HEK293T (cell line): ENCODE results near the gene GFRA1.

ENCODE experiments used
- CTCF ChIA-PET: fragments of 350-600 bp; formaldehyde crosslinking; extraction: SDS; loops from one replicate; lab custom pipeline; 2021; ENCODE audit warnings: antibody characterized with exemption, inconsistent platforms; lab: Yijun Ruan, JAX
- POLR2A ChIA-PET: fragments of 350-600 bp; formaldehyde crosslinking; extraction: SDS; loops from one replicate; lab custom pipeline; 2020; ENCODE audit warnings: antibody characterized with exemption, inconsistent platforms; lab: Yijun Ruan, JAX
- DNase-seq: peaks from one replicate; pipeline ENCODE4 v3.0.0; 2012; ENCODE audit warnings: mixed read lengths; ENCODE audit errors: extremely low spot score
- ARNT ChIP-seq: fragments of 450-650 bp; IDR thresholded peaks from 2 replicates; pipeline ENCODE4 v1.6.1; 2017; ENCODE audit warnings: mild to moderate bottlenecking
- BHLHE40 ChIP-seq: fragments of 450-650 bp; IDR thresholded peaks from 2 replicates; pipeline ENCODE4 v1.6.1; 2016; ENCODE audit warnings: mild to moderate bottlenecking, moderate library complexity, borderline replicate concordance
- CTBP1 ChIP-seq: fragments of 450-650 bp; IDR thresholded peaks from 2 replicates; pipeline ENCODE4 v1.6.1; 2016; ENCODE audit warnings: borderline replicate concordance
- ELF4 ChIP-seq: fragments of 450-650 bp; IDR thresholded peaks from 2 replicates; pipeline ENCODE4 v1.6.1; 2017; ENCODE audit warnings: antibody characterized with exemption
- FOXA1 ChIP-seq: fragments of 450-650 bp; IDR thresholded peaks from 2 replicates; pipeline ENCODE4 v1.6.1; 2016; ENCODE audit warnings: mild to moderate bottlenecking
- FOXK2 ChIP-seq: fragments of 450-650 bp; IDR thresholded peaks from 2 replicates; pipeline ENCODE4 v1.6.1; 2016; ENCODE audit warnings: mild to moderate bottlenecking
- FOXM1 ChIP-seq: fragments of 450-650 bp; IDR thresholded peaks from 2 replicates; pipeline ENCODE4 v1.6.1; 2017; ENCODE audit warnings: mild to moderate bottlenecking, borderline replicate concordance
- HDGF ChIP-seq: fragments of 450-650 bp; IDR thresholded peaks from 2 replicates; pipeline ENCODE4 v1.6.1; 2017; ENCODE audit warnings: antibody characterized with exemption, borderline replicate concordance
- L3MBTL2 ChIP-seq: fragments of 450-650 bp; conservative IDR thresholded peaks from 2 replicates; pipeline ENCODE4 v1.6.1; 2016; ENCODE audit warnings: mild to moderate bottlenecking
- LEF1 ChIP-seq: fragments of 450-650 bp; IDR thresholded peaks from 2 replicates; pipeline ENCODE4 v1.6.1; 2017; ENCODE audit warnings: mild to moderate bottlenecking, borderline replicate concordance
- NFRKB ChIP-seq: fragments of 450-650 bp; IDR thresholded peaks from 2 replicates; pipeline ENCODE4 v1.6.1; 2016; ENCODE audit warnings: mild to moderate bottlenecking, moderate library complexity
- SP1 ChIP-seq: fragments of 450-650 bp; IDR thresholded peaks from 2 replicates; pipeline ENCODE4 v1.6.1; 2017
- SUZ12 ChIP-seq: fragments of 450-650 bp; IDR thresholded peaks from 2 replicates; pipeline ENCODE4 v1.6.1; 2016; ENCODE audit warnings: mild to moderate bottlenecking
- TARDBP ChIP-seq: fragments of 450-650 bp; IDR thresholded peaks from 2 replicates; pipeline ENCODE4 v1.6.1; 2016
- ZNF384 ChIP-seq: fragments of 450-650 bp; IDR thresholded peaks from 2 replicates; pipeline ENCODE4 v1.6.1; 2016
- TF ChIP-seq, protein P1 (sequence below): fragments of 450-650 bp; IDR thresholded peaks from 2 replicates; pipeline ENCODE4 v1.6.1; 2016

GFRA1 gene

DNA sequence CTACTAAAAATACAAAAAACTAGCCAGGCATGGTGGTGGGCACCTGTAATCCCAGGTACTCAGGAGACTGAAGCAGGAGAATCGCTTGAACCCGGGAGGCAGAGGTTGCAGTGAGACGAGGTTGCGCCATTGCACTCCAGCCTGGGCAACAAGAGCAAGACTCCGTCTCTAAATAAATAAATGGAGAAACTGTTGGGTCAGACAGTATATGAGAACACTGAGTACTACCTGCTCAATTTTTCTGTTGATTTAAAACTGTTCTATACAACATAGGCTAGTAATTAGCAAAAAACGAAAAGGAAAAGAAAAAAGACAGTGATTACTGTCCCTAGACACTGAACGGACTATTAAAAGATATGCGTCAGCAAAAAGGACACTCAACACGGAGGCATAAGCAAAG lies 26.7 kb downstream of the GFRA1 start:
- TF ChIP-seq LEF1 (no peak), L3MBTL2 (no peak), ZNF384 (no peak), NFRKB (no peak), CTBP1 (no peak), FOXK2 (no peak), SUZ12 (no peak), FOXA1 (no peak), ARNT (no peak), HDGF (no peak), SP1 (no peak), FOXM1 (no peak), ELF4 (no peak), BHLHE40 (no peak), TARDBP (no peak)
- TF ChIP-seq, protein P1, sequence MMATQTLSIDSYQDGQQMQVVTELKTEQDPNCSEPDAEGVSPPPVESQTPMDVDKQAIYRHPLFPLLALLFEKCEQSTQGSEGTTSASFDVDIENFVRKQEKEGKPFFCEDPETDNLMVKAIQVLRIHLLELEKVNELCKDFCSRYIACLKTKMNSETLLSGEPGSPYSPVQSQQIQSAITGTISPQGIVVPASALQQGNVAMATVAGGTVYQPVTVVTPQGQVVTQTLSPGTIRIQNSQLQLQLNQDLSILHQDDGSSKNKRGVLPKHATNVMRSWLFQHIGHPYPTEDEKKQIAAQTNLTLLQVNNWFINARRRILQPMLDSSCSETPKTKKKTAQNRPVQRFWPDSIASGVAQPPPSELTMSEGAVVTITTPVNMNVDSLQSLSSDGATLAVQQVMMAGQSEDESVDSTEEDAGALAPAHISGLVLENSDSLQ = no peak
- no peak for DNase-seq
- ChIA-PET POLR2A (no interaction called here), CTCF (interaction anchor here (0.7 kb wide), 1 partner anchor 417 kb away, joined by 3 read pairs; no protein-coding TSS in a partner anchor)

DNA sequence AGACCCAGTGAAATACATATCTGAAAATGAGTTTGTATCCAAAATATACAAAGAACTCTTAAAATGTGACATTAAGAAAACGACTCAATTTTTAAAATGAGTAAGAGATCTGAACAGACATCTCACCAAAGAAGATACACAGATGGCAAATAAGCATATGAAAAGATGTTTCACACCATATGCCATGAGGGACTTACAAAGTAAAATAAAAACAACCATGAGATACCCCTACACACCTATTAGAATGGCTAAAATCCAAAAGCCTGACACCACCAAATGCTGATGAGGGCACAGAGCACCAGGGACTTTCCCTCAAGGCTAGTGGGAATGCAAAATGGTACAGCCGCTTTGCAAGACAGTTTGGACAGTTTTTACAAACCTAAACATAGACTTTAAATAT lies 27.9 kb downstream of the GFRA1 start:
- ChIA-PET POLR2A (no interaction called here), CTCF (no interaction called here)
- DNase-seq = no peak
- TF ChIP-seq FOXK2 (no peak), LEF1 (no peak), FOXA1 (no peak), NFRKB (no peak), SUZ12 (no peak), ARNT (no peak), FOXM1 (no peak), CTBP1 (no peak)
- TF ChIP-seq, protein P1 = no peak

GRCh38 chr10:116241642-116242410 lies 31.2 kb downstream of the GFRA1 start:
- TF ChIP-seq NFRKB (no peak), FOXK2 (no peak), FOXA1 (no peak), L3MBTL2 (no peak)
- ChIA-PET POLR2A (no interaction called here), CTCF (no interaction called here)
- no peak for DNase-seq

DNA sequence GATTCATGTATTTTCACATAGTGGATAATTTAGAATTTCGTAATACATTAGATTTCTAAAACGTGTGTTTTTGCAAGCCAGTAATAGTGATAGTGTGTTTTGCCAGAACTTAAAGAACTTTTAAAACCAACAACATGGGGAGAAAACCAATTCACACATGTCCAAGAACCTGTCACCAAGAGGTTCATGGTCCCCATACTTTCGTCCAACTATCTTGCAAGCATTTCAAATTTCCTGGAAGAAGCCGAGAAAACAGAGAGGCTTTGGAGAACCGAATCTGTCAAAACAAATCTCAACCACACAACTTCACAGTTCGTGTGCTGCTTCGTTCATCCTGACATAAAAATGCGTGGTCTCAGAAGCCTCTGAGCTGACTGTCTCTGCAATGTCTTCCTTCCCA lies 31.9 kb downstream of the GFRA1 start:
- POLR2A ChIA-PET = no interaction called here
- CTCF ChIA-PET = no interaction called here
- DNase-seq = no peak
- no peak for TF ChIP-seq ZNF384
- TF ChIP-seq FOXM1 = no peak
- no peak for TF ChIP-seq ELF4
- TF ChIP-seq HDGF = no peak
- TF ChIP-seq TARDBP = no peak
- TF ChIP-seq SUZ12 = no peak
- TF ChIP-seq CTBP1 = no peak
- TF ChIP-seq ARNT = no peak
- TF ChIP-seq, protein P1 = no peak
- TF ChIP-seq LEF1 = no peak

DNA sequence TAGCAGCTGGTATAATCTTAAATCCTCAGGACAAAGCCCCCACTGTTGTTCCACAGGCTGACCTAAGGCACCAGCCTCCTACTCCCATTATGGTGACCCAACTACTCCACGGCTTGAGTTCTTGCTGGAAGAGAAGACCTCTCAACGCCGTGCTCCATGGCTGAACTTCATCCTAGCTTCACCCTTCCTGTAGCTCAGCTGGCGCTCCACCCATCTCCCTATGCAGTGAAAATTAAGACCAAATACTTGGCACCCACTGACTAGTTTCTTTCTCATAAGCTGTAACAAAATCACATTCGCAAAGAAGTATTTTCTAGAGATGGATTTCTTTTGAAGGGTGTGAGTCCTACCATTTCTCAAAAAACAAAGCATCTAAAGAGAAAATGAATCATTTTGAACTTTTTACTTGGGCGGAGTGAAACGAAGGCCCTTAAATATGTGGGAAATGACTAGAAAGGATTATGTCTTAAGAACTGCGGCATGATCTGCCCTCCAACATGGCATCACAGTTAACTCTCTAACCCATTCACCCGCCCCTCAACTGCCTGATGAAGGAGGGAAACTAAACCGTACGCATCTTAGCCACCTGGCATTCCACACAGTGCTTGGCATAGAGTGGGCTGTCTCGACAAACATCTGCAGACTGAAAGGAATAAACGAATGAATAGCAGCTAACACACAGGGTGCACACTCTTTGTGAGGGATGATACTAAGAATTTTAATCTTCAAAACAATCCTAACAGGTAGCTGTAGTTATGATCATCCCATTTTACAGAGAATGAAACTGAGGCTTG lies 32.7 kb downstream of the GFRA1 start:
- TF ChIP-seq L3MBTL2 (no peak), BHLHE40 (no peak), ZNF384 (no peak), CTBP1 (no peak), ARNT (no peak), TARDBP (no peak), FOXA1 (no peak), ELF4 (no peak), NFRKB (no peak), FOXK2 (no peak), SP1 (no peak), HDGF (no peak), FOXM1 (no peak)
- TF ChIP-seq, protein P1 = no peak
- ChIA-PET POLR2A (no interaction called here), CTCF (no interaction called here)
- DNase-seq = no peak

DNA sequence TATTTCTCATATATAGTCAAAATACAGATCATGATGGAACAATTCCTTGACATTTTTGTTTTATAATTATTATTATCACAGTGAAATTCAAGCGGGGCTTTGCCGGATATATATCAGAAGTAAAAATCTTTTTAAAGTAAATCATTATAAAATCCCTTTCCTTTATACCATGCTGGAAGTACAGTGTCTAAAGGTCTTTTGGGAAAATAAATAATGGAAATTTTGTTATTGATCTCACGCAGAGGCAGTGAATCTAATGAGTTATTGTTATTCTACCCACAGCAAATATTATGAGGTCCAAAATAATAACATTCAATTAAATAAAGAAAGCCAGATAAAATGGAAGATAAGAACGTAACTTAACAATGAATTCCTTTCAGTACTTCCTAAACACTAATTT lies 33.8 kb downstream of the GFRA1 start:
- TF ChIP-seq, protein P1 = no peak
- no peak for TF ChIP-seq ARNT
- TF ChIP-seq NFRKB = no peak
- TF ChIP-seq SP1 = no peak
- no peak for TF ChIP-seq FOXK2
- no peak for TF ChIP-seq FOXA1
- TF ChIP-seq LEF1 = no peak
- no peak for TF ChIP-seq SUZ12
- TF ChIP-seq ELF4 = no peak
- no peak for TF ChIP-seq BHLHE40
- no peak for TF ChIP-seq FOXM1
- TF ChIP-seq HDGF = no peak
- no peak for TF ChIP-seq L3MBTL2
- TF ChIP-seq CTBP1 = no peak
- TF ChIP-seq ZNF384 = no peak
- TF ChIP-seq TARDBP = no peak
- ChIA-PET POLR2A (no interaction called here), CTCF (interaction anchor here (1.0 kb wide), 1 partner anchor 12 kb away, joined by 3 read pairs; no protein-coding TSS in a partner anchor)
- DNase-seq = no peak
